KMS-11 (cell line): ENCODE data around the gene IFNG.

ENCODE experiments used
- H2AFZ ChIP-seq: fragments of 200-600 bp; sonication (generic); 2 replicates; pipeline ENCODE4 v1.6.1; 2016; ENCODE audit warnings: antibody characterized with exemption, mixed run types, low read depth
- H3K27ac ChIP-seq: fragments of 200-600 bp; sonication (generic); 2 replicates; pipeline ENCODE4 v1.6.1; 2016; ENCODE audit warnings: mild to moderate bottlenecking, mixed run types
- H3K27me3 ChIP-seq: fragments of 200-600 bp; sonication (generic); 2 replicates; pipeline ENCODE4 v1.6.1; 2017; ENCODE audit warnings: mild to moderate bottlenecking, low read depth, mixed run types, moderate library complexity; ENCODE audit not compliant: insufficient read depth
- H3K36me3 ChIP-seq: fragments of 200-600 bp; sonication (generic); 2 replicates; pipeline ENCODE4 v1.6.1; 2017; ENCODE audit warnings: mild to moderate bottlenecking, mixed run types; ENCODE audit not compliant: insufficient read depth
- H3K4me1 ChIP-seq: fragments of 200-600 bp; sonication (generic); 2 replicates; pipeline ENCODE4 v1.6.1; 2016; ENCODE audit warnings: mild to moderate bottlenecking, low read depth, mixed run types; ENCODE audit not compliant: poor library complexity, severe bottlenecking
- H3K4me2 ChIP-seq: fragments of 200-600 bp; sonication (generic); 2 replicates; pipeline ENCODE4 v1.7.0; 2016; ENCODE audit warnings: mild to moderate bottlenecking, mixed run types
- H3K4me3 ChIP-seq: fragments of 200-600 bp; sonication (generic); IDR thresholded peaks from 2 replicates; pipeline ENCODE4 v1.6.1; 2017; ENCODE audit warnings: low read depth, low read length, mixed read lengths; ENCODE audit not compliant: insufficient read depth
- H3K79me2 ChIP-seq: fragments of 200-600 bp; sonication (generic); 2 replicates; pipeline ENCODE4 v1.6.1; 2016; ENCODE audit warnings: low read depth, mixed run types; ENCODE audit not compliant: insufficient read depth
- H3K9ac ChIP-seq: fragments of 200-600 bp; sonication (generic); 2 replicates; pipeline ENCODE4 v1.6.1; 2016; ENCODE audit warnings: mild to moderate bottlenecking, mixed run types
- H4K20me1 ChIP-seq: fragments of 200-600 bp; sonication (generic); 2 replicates; pipeline ENCODE4 v1.6.1; 2016; ENCODE audit warnings: mild to moderate bottlenecking, mixed run types; ENCODE audit not compliant: insufficient read depth
- TF ChIP-seq, protein P1 (sequence below): fragments of 200-600 bp; sonication (generic); conservative IDR thresholded peaks from 2 replicates; pipeline ENCODE4 v1.6.1; 2017; ENCODE audit warnings: low read depth, mild to moderate bottlenecking, antibody characterized with exemption, low read length, moderate library complexity, mixed read lengths

IFNG gene

DNA sequence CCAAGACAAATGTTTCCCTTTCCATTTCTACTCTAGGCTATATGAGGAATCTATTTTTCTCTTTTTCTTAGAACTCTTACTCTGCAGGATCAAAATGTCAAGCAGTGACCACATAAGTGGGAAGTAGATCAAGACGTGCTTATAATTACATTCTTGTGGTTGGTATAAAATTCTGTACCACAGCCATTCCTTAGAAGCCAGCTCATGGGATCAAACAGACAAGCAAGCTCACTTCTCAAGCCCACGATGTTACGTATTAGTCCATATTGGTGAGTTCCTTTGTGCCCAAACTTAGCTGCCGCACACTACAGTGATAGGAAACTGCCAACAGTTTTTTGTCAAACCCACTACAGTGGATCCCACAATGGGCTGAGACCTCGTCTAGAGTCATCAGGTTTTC is 53.4 kb downstream of the IFNG start:
- Histone ChIP-seq H3K27ac (no peak overlapping the region), H4K20me1 (no peaks in the 10 kb centered on the region), H3K79me2 (no peaks in the 10 kb centered on the region), H3K4me3 (no peak overlapping the region), H3K4me2 (no peak overlapping the region), H3K36me3 (no peaks in the 10 kb centered on the region), H3K9ac (no peak overlapping the region), H3K27me3 (no peaks in the 10 kb centered on the region), H3K4me1 (no peaks in the 10 kb centered on the region), H2AFZ (no peak overlapping the region)
- TF ChIP-seq, protein P1, sequence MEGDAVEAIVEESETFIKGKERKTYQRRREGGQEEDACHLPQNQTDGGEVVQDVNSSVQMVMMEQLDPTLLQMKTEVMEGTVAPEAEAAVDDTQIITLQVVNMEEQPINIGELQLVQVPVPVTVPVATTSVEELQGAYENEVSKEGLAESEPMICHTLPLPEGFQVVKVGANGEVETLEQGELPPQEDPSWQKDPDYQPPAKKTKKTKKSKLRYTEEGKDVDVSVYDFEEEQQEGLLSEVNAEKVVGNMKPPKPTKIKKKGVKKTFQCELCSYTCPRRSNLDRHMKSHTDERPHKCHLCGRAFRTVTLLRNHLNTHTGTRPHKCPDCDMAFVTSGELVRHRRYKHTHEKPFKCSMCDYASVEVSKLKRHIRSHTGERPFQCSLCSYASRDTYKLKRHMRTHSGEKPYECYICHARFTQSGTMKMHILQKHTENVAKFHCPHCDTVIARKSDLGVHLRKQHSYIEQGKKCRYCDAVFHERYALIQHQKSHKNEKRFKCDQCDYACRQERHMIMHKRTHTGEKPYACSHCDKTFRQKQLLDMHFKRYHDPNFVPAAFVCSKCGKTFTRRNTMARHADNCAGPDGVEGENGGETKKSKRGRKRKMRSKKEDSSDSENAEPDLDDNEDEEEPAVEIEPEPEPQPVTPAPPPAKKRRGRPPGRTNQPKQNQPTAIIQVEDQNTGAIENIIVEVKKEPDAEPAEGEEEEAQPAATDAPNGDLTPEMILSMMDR: no peak
